Gastrocnemius medialis (tissue), 4 donors: ENCODE data around the gene GRP.

Experiments used
- POLR2A ChIP-seq, 2 donors: fragments of 450-650 bp; IDR thresholded peaks; one replicate each; pipeline ENCODE4 v1.6.1; 2017; ENCODE audit warnings: antibody characterized with exemption in 2 of 2, mild to moderate bottlenecking in 2 of 2, moderate library complexity in 2 of 2
- TF ChIP-seq, protein P1 (sequence below), 5 experiments: fragments of 450-650 bp in 3 of 5; fragments of 200-600 bp in 2 of 5; sonication (generic) in 2 of 5; IDR thresholded peaks in 4 of 5; conservative IDR thresholded peaks in 1 of 5; 1 replicate in 4 of 5; 2 replicates in 1 of 5; pipeline ENCODE4 v1.5.1; 2016 to 2019; ENCODE audit warnings: antibody characterized with exemption in 5 of 5, mild to moderate bottlenecking in 3 of 5, moderate library complexity in 3 of 5

DNA sequence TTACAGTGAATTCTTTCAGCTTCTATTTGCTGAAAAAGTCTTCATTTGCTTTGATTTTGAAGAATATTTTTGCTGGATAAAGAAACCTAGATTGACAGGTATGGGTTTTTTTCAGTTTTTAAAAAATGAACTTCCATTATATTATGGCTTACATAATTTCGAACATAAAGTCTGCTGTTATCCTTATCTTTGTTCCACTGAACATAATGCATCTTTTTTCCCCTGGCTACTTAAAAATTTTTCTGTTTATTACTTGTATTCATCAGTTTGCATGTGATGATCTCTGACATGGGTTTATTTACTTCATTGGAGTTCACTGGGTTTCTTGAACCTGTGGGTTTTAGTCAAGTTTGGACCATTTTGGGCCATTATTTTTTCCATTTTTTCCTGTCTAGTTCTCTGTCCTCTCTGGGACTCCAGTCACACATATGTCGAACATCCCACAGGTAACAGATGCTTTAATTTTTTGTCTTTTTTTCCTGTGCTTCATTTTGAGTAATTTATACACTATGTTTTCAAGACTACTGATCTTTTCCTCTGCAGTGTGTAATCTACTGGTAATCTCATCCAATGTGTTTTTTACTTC lies 47.2 kb upstream of the GRP start:
- TF ChIP-seq, protein P1, sequence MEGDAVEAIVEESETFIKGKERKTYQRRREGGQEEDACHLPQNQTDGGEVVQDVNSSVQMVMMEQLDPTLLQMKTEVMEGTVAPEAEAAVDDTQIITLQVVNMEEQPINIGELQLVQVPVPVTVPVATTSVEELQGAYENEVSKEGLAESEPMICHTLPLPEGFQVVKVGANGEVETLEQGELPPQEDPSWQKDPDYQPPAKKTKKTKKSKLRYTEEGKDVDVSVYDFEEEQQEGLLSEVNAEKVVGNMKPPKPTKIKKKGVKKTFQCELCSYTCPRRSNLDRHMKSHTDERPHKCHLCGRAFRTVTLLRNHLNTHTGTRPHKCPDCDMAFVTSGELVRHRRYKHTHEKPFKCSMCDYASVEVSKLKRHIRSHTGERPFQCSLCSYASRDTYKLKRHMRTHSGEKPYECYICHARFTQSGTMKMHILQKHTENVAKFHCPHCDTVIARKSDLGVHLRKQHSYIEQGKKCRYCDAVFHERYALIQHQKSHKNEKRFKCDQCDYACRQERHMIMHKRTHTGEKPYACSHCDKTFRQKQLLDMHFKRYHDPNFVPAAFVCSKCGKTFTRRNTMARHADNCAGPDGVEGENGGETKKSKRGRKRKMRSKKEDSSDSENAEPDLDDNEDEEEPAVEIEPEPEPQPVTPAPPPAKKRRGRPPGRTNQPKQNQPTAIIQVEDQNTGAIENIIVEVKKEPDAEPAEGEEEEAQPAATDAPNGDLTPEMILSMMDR (IDR thresholded peaks at IDR 0.05 in 4 of 5, conservative IDR thresholded peaks at IDR 0.05 in 1 of 5): no peak
- no peak for TF ChIP-seq POLR2A (IDR thresholded peaks at IDR 0.05)
